Eye (tissue), 1 donor: ENCODE data around the gene PTPRN2.
"Not testable (repeated sequence)": the region's sequence is repeated elsewhere in the genome, so short reads cannot be mapped to it uniquely, and the experiment has no call there.

Experiments used
- DNase-seq: peaks from one replicate; pipeline ENCODE4 v3.0.0-alpha.2; 2015

The PTPRN2 gene

GRCh38 chr7:158458716-158459282, 128.8 kb downstream of the PTPRN2 start:
- no peak for DNase-seq

DNA sequence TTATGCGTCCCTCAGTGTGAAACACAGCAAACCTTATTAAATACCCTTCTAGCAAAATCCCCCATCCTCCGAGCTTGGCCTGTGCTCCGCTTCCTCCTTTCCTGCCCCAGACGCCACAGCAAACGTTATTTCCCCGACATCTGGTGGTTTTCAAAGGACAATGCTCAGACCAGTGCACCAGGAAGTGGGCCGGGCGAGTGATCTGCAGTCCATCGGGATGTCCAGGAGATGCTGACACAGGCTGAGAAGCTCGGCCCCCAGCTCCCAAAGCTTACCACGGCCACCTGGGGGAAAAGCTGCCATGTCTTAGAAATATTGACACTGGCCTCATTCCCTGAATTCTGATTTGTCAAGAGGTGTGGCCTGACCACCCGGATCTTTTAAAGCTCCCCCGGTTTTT, 129.5 kb downstream of the PTPRN2 start:
- no peak for DNase-seq

DNA sequence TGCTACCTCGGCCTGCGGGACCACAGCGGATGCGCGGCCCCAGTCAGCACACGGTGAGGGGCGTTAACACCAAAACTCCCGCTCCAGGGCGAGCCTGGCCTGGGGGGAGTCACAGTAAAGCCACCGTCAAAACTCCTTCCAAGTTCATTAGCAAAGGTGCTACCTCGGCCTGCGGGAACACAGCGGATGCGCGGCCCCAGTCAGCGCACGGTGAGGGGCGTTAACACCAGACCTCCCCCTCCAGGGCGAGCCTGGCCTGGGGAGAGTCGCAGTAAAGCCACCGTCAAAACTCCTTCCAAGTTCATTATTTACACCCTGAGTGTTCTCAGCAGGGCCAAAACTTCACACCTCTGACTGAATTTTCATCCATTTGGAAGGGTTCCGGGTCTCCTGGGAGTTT, 130.0 kb downstream of the PTPRN2 start:
- not testable (repeated sequence) for DNase-seq

DNA sequence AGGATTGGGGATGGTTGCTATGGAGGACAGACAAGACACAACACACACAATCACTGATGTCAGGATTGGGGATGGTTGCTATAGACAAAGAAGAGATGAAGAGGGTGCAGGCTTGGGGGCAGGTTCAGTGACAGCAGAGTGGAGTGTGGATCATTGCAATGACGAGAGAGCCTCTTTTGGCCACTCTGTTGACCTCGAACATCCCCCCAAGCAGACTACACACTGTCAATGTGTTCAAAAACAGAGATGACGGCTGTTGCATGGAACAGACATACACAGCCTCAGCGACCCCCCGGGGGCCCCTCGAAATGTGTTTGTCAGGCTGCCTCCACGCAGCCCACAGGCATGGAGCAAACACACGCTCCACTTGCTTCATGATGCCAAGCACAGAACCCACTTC, 133.0 kb downstream of the PTPRN2 start:
- no peak for DNase-seq

DNA sequence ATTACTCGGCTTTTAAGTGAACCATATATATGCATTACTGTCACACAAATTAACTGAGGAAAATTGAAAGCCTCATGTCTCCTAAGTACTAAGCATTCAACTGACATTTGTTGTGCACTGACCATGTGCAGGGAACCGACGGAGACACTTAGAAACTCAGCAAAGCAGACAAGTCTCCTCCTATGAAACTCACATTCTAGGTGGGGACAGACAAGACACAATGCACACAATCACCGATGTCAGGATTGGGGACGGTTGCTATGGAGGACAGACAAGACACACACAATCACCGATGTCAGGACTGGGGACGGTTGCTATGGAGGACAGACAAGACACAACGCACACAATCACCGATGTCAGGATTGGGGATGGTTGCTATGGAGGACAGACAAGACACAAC, 134.0 kb downstream of the PTPRN2 start:
- DNase-seq, result no peak

DNA sequence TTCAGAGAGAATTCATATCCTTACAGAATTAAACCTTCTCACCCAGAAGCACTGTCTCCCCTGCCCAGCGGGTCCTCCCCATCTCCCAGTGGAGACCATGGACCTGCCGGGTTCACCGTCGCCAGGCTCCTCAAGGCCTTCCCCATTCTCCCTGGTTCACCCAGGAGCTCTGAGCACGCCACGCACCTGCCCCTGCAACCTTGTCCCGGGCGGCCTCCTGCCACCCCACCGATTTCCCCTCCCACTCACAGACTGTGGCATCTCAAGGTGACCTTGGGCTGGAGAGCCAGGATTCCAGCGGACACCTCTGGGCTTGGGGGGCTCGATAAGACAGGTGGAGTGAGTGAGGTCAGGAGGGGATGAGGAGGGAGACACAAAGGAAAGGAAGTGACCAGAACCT, 135.3 kb downstream of the PTPRN2 start:
- no peak for DNase-seq

GRCh38 chr7:158450476-158451124, 137.0 kb downstream of the PTPRN2 start:
- DNase-seq, result no peak

- no peak for DNase-seq
These were observed 137.7 kb downstream of the PTPRN2 start for GRCh38 chr7:158449942-158450341.

- no peak for DNase-seq
These were observed 138.4 kb downstream of the PTPRN2 start for GRCh38 chr7:158449266-158449665.

DNA sequence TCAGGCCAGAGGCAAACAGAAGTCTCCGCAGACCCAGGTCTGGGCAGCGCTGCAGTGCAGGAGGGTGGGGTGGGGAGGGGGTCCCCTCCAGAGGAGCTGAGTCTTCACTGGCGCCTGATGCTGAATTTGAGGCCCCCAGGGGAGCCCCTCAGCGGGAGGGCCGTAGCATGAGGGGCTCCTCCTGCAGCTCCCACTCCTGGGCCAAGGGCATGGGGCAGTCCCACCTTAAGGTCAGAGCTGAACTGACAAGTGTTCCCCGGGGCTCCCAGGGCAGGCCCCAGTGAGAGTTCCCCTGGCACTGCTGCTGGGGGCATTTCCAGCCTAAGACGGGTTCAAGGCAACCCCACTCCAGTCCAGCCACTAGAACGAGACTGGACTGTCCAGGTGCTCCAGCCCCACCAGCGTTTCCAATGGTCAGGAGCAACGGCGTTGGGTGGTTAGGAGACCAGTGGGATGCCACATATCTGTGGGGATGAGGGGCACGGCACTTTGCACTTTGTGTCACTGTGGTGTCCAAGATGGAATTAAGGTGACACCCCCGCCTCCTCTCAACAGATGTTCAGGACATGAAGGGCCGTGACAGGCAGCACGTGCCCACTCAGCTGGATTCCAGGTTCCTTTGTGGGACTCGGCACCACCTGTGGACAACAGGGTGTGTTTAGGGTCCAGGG, 139.1 kb downstream of the PTPRN2 start:
- no peak for DNase-seq

DNA sequence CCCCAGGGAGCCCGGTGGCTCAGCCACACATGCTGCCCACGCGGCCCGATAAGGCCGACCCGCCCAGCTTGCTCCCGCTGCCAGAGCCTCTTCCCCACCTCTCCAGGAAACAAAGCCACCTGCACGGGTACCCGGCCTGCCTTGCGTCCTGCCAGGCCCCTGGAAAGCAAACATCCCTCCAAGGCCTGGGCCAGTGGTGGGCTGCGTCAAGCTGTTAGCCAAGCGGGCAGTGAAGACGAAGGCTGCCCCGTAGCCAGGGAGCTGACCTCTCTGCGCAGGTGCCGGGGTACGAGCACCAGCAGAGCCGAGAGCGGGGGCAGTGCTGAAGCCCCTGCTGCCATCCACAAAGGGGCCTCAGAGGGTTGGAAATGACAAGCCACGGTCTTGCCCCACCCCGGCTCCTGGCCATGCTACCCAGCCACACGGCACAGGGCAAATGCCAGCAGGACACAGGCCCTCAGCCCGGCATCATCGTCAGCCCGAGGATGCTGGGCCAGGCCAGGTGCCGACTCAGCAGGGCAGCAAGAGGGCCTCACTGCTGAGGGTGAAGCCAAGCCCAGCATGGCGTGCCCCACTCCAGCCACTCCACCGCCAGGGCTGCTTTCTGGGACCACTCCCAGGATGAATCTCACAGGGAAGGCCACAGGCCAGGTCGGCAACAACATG, 140.0 kb downstream of the PTPRN2 start:
- DNase-seq, result no peak

DNA sequence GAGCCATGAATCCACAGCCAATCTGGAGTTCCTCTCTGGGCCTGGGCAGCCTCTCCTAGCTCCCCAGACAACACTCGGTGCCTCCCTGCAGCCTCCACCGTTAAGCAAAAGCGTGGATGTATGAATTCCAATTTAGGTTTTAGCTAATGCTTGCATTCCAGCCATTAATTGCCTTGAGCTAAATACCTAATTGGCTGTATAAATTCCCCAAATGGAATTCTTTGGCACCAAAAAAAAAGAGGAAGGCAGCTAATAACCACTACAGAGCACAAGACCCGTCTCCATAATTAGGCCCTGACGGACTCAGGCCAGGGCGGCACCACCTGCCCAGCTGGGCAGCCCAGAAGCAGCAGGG, 140.5 kb downstream of the PTPRN2 start:
- DNase-seq, result peak; percentile 32

DNA sequence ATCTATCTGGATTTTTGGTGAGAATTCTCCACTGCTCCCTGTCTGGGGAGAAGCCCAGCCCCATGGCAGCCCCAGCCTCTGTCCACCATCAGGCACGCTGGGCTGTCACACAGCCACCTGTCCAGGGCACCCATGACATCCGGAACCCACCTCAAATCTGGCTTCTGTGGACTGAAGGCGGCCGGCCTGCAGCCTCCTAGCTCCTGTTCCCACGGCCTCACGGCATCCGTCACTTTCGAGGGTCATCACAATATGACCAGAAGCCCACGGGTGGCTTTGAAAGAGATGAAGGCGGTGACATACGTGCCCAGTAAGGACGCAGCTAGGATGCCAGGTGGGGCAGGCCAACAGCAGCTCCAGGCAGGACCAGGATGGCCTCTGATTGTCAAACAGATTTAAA, 140.9 kb downstream of the PTPRN2 start:
- no peak for DNase-seq

DNA sequence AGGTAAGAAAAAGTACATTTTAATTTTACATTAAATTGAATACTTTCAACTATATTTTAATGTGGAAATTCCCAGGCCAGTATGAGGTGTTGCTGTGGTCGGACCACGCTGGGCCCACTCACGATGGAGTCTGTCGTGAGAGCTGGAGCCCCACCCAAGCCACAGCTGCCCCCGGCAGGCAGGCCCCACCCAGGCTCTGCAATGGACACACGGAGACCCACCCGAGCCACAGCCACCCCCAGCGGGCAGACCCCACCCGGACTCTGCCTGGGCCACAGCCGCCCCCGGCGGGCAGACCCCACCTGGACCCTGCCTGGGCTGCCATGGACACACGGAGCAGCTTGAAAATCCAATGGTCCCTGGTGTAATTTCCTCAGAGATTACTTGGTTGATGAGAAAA, 141.3 kb downstream of the PTPRN2 start:
- DNase-seq, result no peak

- DNase-seq, result no peak
These were observed 142.0 kb downstream of the PTPRN2 start for GRCh38 chr7:158445421-158446175.

GRCh38 chr7:158444501-158445420, 142.9 kb downstream of the PTPRN2 start:
- DNase-seq, result no peak

GRCh38 chr7:158443688-158444483, 143.7 kb downstream of the PTPRN2 start:
- DNase-seq, result no peak

DNA sequence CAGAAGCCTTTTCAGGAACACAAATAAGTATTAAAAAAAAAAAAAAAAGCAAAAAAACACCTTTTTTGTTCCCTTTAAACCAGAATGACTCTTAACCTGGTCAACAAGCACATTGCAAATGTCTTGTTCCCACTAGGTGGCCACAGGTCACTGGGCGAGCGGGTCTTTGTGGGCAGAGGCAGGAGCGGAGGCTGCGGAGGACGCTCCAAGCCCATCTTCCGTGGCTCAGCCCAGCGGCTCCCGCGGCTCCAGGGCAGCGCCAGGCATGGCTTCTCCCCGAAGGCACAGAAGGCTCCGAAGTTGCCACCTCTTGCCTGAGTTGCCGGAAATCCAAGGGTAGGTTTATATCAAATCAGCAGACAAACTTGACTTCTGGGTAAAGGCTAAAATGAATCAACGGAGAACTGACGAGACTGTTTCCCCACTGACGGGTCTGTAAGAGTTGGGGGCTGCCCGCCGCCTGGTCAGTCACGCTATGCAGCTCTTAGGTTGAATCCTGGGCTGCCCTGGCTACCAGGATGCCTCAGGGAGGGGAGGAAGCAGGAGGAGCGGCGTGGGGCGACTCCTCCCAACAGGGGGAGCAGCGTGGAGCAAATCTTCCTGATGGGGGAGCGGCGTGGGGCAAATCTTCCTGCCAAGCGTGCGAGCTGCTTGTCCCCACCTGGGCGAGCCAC, 144.5 kb downstream of the PTPRN2 start:
- DNase-seq, result no peak

DNA sequence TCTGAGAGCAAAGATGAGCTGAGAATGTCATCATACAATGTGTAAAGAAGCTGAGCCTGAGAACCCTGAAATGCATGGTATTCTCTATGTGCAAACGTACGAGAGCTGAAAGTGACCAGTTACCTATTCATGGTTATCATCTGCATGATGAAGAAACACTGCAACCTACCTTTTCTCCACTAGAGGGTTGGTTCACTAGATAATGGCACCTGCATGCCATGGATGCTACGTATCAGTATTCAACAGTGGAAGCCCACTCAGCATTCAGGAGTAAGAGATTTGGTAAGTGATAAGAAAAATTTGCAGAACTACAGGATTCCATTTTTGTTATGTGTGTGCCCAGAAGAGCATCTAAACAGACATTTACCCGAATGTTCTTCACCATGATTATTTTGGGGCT, 145.4 kb downstream of the PTPRN2 start:
- no peak for DNase-seq

DNA sequence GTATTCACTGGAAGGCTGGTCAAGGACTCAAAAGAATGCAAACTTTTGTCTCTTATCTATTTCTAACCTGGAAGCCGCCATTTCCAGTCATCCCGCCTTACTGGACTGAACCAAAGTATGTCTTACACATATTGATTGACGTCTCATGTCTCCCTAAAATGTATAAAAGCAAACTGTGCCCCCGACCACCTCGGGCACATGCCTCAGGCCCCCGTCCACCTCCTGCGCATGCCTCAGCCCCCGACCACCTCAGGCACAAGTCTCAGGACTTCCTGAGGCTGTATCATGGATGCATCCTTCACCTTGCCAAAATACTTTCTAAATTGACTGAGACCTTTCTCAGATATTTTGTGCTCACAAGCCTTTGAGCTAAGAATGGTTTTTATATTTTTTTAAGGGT, 148.6 kb downstream of the PTPRN2 start:
- DNase-seq, result no peak
